Fibroblast of lung (primary cell): ENCODE results near the gene DDAH1.

ENCODE experiments used
- EZH2 ChIP-seq: IDR thresholded peaks from 2 replicates; pipeline ENCODE4 v1.5.1; 2012; ENCODE audit warnings: low read length, control low read depth, mild to moderate bottlenecking; ENCODE audit errors: missing control alignments
- TF ChIP-seq, protein P1 (sequence below), 2 donors: IDR thresholded peaks in 1 of 2; conservative IDR thresholded peaks in 1 of 2; 1 replicate in 1 of 2; 2 replicates in 1 of 2; pipeline ENCODE4 v1.5.1; 2011 to 2012; ENCODE audit warnings: low read length in 2 of 2, control low read depth in 1 of 2, inconsistent platforms in 1 of 2, low read depth in 1 of 2, mild to moderate bottlenecking in 1 of 2

- TF ChIP-seq, protein P1, sequence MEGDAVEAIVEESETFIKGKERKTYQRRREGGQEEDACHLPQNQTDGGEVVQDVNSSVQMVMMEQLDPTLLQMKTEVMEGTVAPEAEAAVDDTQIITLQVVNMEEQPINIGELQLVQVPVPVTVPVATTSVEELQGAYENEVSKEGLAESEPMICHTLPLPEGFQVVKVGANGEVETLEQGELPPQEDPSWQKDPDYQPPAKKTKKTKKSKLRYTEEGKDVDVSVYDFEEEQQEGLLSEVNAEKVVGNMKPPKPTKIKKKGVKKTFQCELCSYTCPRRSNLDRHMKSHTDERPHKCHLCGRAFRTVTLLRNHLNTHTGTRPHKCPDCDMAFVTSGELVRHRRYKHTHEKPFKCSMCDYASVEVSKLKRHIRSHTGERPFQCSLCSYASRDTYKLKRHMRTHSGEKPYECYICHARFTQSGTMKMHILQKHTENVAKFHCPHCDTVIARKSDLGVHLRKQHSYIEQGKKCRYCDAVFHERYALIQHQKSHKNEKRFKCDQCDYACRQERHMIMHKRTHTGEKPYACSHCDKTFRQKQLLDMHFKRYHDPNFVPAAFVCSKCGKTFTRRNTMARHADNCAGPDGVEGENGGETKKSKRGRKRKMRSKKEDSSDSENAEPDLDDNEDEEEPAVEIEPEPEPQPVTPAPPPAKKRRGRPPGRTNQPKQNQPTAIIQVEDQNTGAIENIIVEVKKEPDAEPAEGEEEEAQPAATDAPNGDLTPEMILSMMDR (conservative IDR thresholded peaks at IDR 0.05 in 1 of 2, IDR thresholded peaks at IDR 0.05 in 1 of 2; ENCODE audit: low read depth in 1 of 2, low read length in 2 of 2) = no peak
- TF ChIP-seq EZH2 = no peak
These were observed 88.6 kb downstream of the DDAH1 start for GRCh38 chr1:85376356-85376755.
